Measurements from ENCODE around the gene SIRPB1.
"Not testable (repeated sequence)": the region's sequence is repeated elsewhere in the genome, so short reads cannot be mapped to it uniquely, and the experiment has no call there.

Gene SIRPB1

GRCh38 chr20:1635291-1635979, 15.6 kb upstream of the SIRPB1 start:
- DNase-seq: no peak

- DNase-seq: no peak
These were observed 13.7 kb upstream of the SIRPB1 start for GRCh38 chr20:1633535-1633934.

GRCh38 chr20:1632178-1632577, 12.4 kb upstream of the SIRPB1 start:
- no peak for DNase-seq

GRCh38 chr20:1631309-1632151, 11.7 kb upstream of the SIRPB1 start:
- DNase-seq: no peak

- no peak for DNase-seq
These were observed 10.4 kb upstream of the SIRPB1 start for GRCh38 chr20:1630186-1630585.

GRCh38 chr20:1629321-1629720, 9.5 kb upstream of the SIRPB1 start:
- no peak for DNase-seq

- DNase-seq: no peak
These were observed 8.8 kb upstream of the SIRPB1 start for GRCh38 chr20:1628621-1629020.

GRCh38 chr20:1627200-1627550, 7.4 kb upstream of the SIRPB1 start:
- no peak for DNase-seq

- DNase-seq: no peak
These were observed 6.9 kb upstream of the SIRPB1 start for GRCh38 chr20:1626528-1627199.

GRCh38 chr20:1625083-1625690, 5.4 kb upstream of the SIRPB1 start:
- DNase-seq: no peak

GRCh38 chr20:1623501-1624205, 3.8 kb upstream of the SIRPB1 start:
- no peak for DNase-seq

GRCh38 chr20:1622450-1622849, 2.6 kb upstream of the SIRPB1 start:
- DNase-seq: no peak

- no peak for DNase-seq
These were observed 1.5 kb upstream of the SIRPB1 start for GRCh38 chr20:1621316-1621715.

- no peak for DNase-seq
These were observed 762 bp downstream of the SIRPB1 start for GRCh38 chr20:1618954-1619540.

- no peak for DNase-seq
These were observed 1.3 kb downstream of the SIRPB1 start for GRCh38 chr20:1618479-1618878.

GRCh38 chr20:1616858-1617434, 2.9 kb downstream of the SIRPB1 start:
- no peak for DNase-seq

GRCh38 chr20:1610404-1610803, 9.4 kb downstream of the SIRPB1 start:
- not testable (repeated sequence) for DNase-seq

- not testable (repeated sequence) for DNase-seq
These were observed 11.0 kb downstream of the SIRPB1 start for GRCh38 chr20:1608678-1609347.

- DNase-seq: no peak
These were observed 19.1 kb downstream of the SIRPB1 start for GRCh38 chr20:1600736-1601135.

GRCh38 chr20:1595333-1595732, 24.5 kb downstream of the SIRPB1 start:
- DNase-seq: no peak
